HEK293 (cell line): Measurements from ENCODE around the gene PARD6B.

ENCODE experiments used
- CTCF ChIA-PET: fragments of 350-600 bp; formaldehyde crosslinking; extraction: SDS; loops from one replicate; lab custom pipeline; 2021; ENCODE audit warnings: antibody characterized with exemption; lab: Yijun Ruan, JAX
- POLR2A ChIA-PET: fragments of 300-600 bp; formaldehyde crosslinking; extraction: SDS; loops from one replicate; lab custom pipeline; 2020; ENCODE audit warnings: antibody characterized with exemption, inconsistent platforms; lab: Yijun Ruan, JAX
- H3K27ac ChIP-seq: fragments of 200-500 bp; sonication (Bioruptor generic); 2 replicates; pipeline ENCODE4 v1.5.1; 2014; ENCODE audit warnings: low read depth, low read length, control low read depth, inconsistent platforms; ENCODE audit errors: extremely low read depth
- H3K36me3 ChIP-seq, 2 experiments: fragments of 200-500 bp in 1 of 2; sonication (Bioruptor generic) in 1 of 2; 1 replicate in 1 of 2; 2 replicates in 1 of 2; pipeline ENCODE4 v1.5.1; 2014 to 2017; ENCODE audit warnings: inconsistent platforms in 2 of 2, low read length in 2 of 2; ENCODE audit not compliant: control insufficient read depth in 2 of 2, insufficient read depth in 1 of 2
- H3K4me1 ChIP-seq: fragments of 200-500 bp; sonication (Bioruptor generic); 2 replicates; pipeline ENCODE4 v1.5.1; 2014; ENCODE audit warnings: mild to moderate bottlenecking, low read length, inconsistent platforms; ENCODE audit not compliant: control insufficient read depth, insufficient read depth
- H3K4me3 ChIP-seq: 2 replicates; pipeline ENCODE4 v1.5.1; 2011; ENCODE audit warnings: low read depth, mild to moderate bottlenecking, control low read depth, low read length, moderate library complexity
- H3K9me3 ChIP-seq: fragments of 200-500 bp; sonication (Bioruptor generic); 2 replicates; pipeline ENCODE4 v1.5.1; 2014; ENCODE audit warnings: low read depth, low read length, inconsistent platforms; ENCODE audit not compliant: control insufficient read depth, insufficient read depth
- IKZF3 ChIP-seq: fragments of 450-650 bp; IDR thresholded peaks from 2 replicates; pipeline ENCODE4 v1.5.0; 2018; ENCODE audit warnings: missing biosample characterization, mild to moderate bottlenecking, missing genetic modification characterization, moderate library complexity
- SP7 ChIP-seq: fragments of 450-650 bp; formaldehyde crosslinking; IDR thresholded peaks from 2 replicates; pipeline ENCODE4 v1.5.1; 2016; ENCODE audit warnings: missing biosample characterization, missing genetic modification characterization
- ZBTB10 ChIP-seq: fragments of 450-650 bp; formaldehyde crosslinking; IDR thresholded peaks from 2 replicates; pipeline ENCODE4 v1.5.1; 2016; ENCODE audit warnings: missing biosample characterization, missing genetic modification characterization
- ZBTB17 ChIP-seq: fragments of 450-650 bp; formaldehyde crosslinking; IDR thresholded peaks from 2 replicates; pipeline ENCODE4 v1.5.1; 2016; ENCODE audit warnings: missing biosample characterization, missing genetic modification characterization
- ZFP3 ChIP-seq: fragments of 450-650 bp; formaldehyde crosslinking; IDR thresholded peaks from 2 replicates; pipeline ENCODE4 v1.5.1; 2016; ENCODE audit warnings: low read depth, missing biosample characterization, missing genetic modification characterization
- ZNF10 ChIP-seq: fragments of 450-650 bp; formaldehyde crosslinking; IDR thresholded peaks from 2 replicates; pipeline ENCODE4 v1.5.1; 2017; ENCODE audit warnings: missing biosample characterization, missing genetic modification characterization
- ZNF211 ChIP-seq: fragments of 450-650 bp; formaldehyde crosslinking; IDR thresholded peaks from 2 replicates; pipeline ENCODE4 v1.5.1; 2016; ENCODE audit warnings: low read depth, missing biosample characterization, missing genetic modification characterization
- ZNF214 ChIP-seq: fragments of 450-650 bp; formaldehyde crosslinking; IDR thresholded peaks from 2 replicates; pipeline ENCODE4 v1.5.1; 2017; ENCODE audit warnings: missing biosample characterization, mild to moderate bottlenecking, missing genetic modification characterization, borderline replicate concordance
- ZNF23 ChIP-seq: fragments of 450-650 bp; formaldehyde crosslinking; IDR thresholded peaks from 2 replicates; pipeline ENCODE4 v1.5.1; 2016; ENCODE audit warnings: missing biosample characterization, missing genetic modification characterization, borderline replicate concordance
- ZNF292 ChIP-seq: fragments of 450-650 bp; formaldehyde crosslinking; IDR thresholded peaks from 2 replicates; pipeline ENCODE4 v1.5.1; 2016; ENCODE audit warnings: low read depth, missing biosample characterization, missing genetic modification characterization, borderline replicate concordance
- ZNF302 ChIP-seq: fragments of 450-650 bp; formaldehyde crosslinking; IDR thresholded peaks from 2 replicates; pipeline ENCODE4 v1.5.1; 2016; ENCODE audit warnings: missing biosample characterization, missing genetic modification characterization, low read depth
- ZNF426 ChIP-seq: fragments of 450-650 bp; formaldehyde crosslinking; IDR thresholded peaks from 2 replicates; pipeline ENCODE4 v1.5.1; 2017; ENCODE audit warnings: missing biosample characterization, missing genetic modification characterization, mild to moderate bottlenecking, inconsistent platforms, moderate library complexity
- ZNF629 ChIP-seq: fragments of 450-650 bp; formaldehyde crosslinking; IDR thresholded peaks from 2 replicates; pipeline ENCODE4 v1.5.1; 2017; ENCODE audit warnings: missing biosample characterization, missing genetic modification characterization
- ZNF701 ChIP-seq: fragments of 450-650 bp; formaldehyde crosslinking; IDR thresholded peaks from 2 replicates; pipeline ENCODE4 v1.5.1; 2016; ENCODE audit warnings: missing biosample characterization, missing genetic modification characterization
- ZNF76 ChIP-seq: fragments of 450-650 bp; formaldehyde crosslinking; IDR thresholded peaks from 2 replicates; pipeline ENCODE4; 2016; ENCODE audit warnings: low read depth, missing biosample characterization, missing genetic modification characterization, borderline replicate concordance
- ZNF776 ChIP-seq: fragments of 450-650 bp; formaldehyde crosslinking; IDR thresholded peaks from 2 replicates; pipeline ENCODE4 v1.5.0; 2017; ENCODE audit warnings: missing biosample characterization, missing genetic modification characterization, borderline replicate concordance
- ZNF777 ChIP-seq: fragments of 450-650 bp; formaldehyde crosslinking; IDR thresholded peaks from 2 replicates; pipeline ENCODE4 v1.5.1; 2017; ENCODE audit warnings: missing biosample characterization, missing genetic modification characterization, borderline replicate concordance
- ZNF785 ChIP-seq: fragments of 450-650 bp; formaldehyde crosslinking; IDR thresholded peaks from 2 replicates; pipeline ENCODE4 v1.5.1; 2016; ENCODE audit warnings: missing biosample characterization, missing genetic modification characterization
- TF ChIP-seq, protein P1 (sequence below): fragments of 450-650 bp; formaldehyde crosslinking; IDR thresholded peaks from 2 replicates; pipeline ENCODE4 v1.5.1; 2016; ENCODE audit warnings: missing biosample characterization, missing genetic modification characterization
- TF ChIP-seq, protein P2 (sequence below): fragments of 450-650 bp; formaldehyde crosslinking; IDR thresholded peaks from 2 replicates; pipeline ENCODE4 v1.5.1; 2017; ENCODE audit warnings: missing biosample characterization, missing genetic modification characterization
- TF ChIP-seq, protein P3 (sequence below): fragments of 450-650 bp; formaldehyde crosslinking; IDR thresholded peaks from 2 replicates; pipeline ENCODE4 v1.5.1; 2016; ENCODE audit warnings: missing biosample characterization, missing genetic modification characterization

Gene PARD6B

DNA sequence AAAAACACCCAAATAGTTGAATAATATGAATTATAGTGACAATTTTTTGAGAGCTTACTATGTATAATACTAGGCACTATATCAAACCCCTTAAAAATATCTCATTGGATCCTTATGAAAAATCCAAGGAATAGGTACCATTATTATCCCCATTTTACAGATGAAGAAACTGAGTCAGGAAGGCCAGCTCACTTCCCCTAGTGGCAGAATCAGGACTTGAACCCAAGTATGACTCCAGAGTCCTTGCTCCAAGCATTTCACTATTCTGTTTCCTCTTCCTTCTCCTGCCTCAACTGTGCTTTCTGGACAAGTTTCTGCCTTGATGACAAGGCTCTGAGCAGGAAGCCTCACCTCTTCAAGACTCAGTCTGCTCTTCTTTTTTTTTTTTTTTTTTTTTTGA is 10.8 kb upstream of the PARD6B start (continued):
- TF ChIP-seq, protein P1, sequence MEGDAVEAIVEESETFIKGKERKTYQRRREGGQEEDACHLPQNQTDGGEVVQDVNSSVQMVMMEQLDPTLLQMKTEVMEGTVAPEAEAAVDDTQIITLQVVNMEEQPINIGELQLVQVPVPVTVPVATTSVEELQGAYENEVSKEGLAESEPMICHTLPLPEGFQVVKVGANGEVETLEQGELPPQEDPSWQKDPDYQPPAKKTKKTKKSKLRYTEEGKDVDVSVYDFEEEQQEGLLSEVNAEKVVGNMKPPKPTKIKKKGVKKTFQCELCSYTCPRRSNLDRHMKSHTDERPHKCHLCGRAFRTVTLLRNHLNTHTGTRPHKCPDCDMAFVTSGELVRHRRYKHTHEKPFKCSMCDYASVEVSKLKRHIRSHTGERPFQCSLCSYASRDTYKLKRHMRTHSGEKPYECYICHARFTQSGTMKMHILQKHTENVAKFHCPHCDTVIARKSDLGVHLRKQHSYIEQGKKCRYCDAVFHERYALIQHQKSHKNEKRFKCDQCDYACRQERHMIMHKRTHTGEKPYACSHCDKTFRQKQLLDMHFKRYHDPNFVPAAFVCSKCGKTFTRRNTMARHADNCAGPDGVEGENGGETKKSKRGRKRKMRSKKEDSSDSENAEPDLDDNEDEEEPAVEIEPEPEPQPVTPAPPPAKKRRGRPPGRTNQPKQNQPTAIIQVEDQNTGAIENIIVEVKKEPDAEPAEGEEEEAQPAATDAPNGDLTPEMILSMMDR = no peak
- TF ChIP-seq ZNF426 (no peak), ZFP3 (no peak), ZNF76 (no peak), ZNF629 (tag by site-specific recombination) (no peak), ZNF776 (no peak), ZNF10 (tag by site-specific recombination) (no peak)
- TF ChIP-seq, all 188 proteins: peak for 0

GRCh38 chr20:50721881-50722281 is 9.5 kb upstream of the PARD6B start:
- Histone ChIP-seq H3K4me3 (no peak overlapping the region), H3K4me1 (peaks cover 3% of the 10 kb centered on the region; the same call in 1 of the 2 replicates), H3K36me3 (no peaks in the 10 kb centered on the region), H3K27ac (no peak overlapping the region), H3K9me3 (no peaks in the 10 kb centered on the region)
- CTCF ChIA-PET = interaction anchor here (1.1 kb wide), 1 partner anchor 8 kb away, joined by 3 read pairs; no protein-coding TSS in a partner anchor
- peak; percentile 44; the same call in 1 of the 2 replicates for TF ChIP-seq ZBTB17 (tag by site-specific recombination)
- no peak for TF ChIP-seq ZBTB10 (tag by site-specific recombination)
- POLR2A ChIA-PET = no interaction called here

DNA sequence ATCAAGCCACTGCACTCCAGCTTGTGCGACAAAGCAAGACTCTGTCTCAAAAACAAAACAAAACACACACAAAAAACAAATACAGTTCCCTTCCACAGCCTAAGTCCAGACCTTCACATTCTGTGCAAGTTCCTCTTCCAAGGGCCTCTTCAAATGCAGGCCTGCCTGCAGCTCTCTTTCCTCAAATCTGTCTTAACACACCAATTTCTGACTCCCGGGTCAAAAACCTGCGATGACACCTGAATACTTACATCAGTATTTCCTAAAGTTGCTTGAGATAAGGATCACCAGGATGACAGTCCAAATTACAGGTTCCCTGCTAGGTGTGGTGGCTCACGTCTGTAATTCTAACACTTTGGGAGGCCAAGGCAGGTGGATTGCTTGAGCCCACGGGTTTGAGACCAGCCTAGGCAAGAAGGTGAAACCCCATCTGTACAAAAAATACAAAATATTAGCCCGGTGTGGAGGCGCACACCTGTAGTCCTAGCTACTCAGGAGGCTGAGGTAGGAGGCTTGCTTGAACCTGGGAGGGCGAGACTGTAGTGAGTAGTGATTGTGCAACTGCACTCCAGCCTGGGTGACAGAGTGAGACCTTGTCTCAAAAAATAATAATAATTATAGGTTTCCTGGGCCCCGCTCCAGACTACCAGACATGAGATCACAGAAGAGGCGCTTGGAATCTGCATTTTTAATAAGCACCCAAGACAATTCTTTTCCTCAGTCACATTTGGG is 8.8 kb upstream of the PARD6B start:
- H3K4me1 ChIP-seq = peaks cover 3% of the 10 kb centered on the region; the same call in 1 of the 2 replicates
- H3K27ac ChIP-seq = no peak overlapping the region
- no peaks in the 10 kb centered on the region for H3K9me3 ChIP-seq
- ChIA-PET POLR2A (no interaction called here), CTCF (interaction anchor here (0.6 to 1.4 kb wide), 4 partner anchors 9 to 671 kb away, joined by 3 to 6 read pairs (median 3); no protein-coding TSS in a partner anchor)
- no peaks in the 10 kb centered on the region for H3K36me3 ChIP-seq
- no peak overlapping the region for H3K4me3 ChIP-seq
- no peak for TF ChIP-seq ZNF211
- peak; percentile 25; the same call in 1 of the 2 replicates for TF ChIP-seq SP7

DNA sequence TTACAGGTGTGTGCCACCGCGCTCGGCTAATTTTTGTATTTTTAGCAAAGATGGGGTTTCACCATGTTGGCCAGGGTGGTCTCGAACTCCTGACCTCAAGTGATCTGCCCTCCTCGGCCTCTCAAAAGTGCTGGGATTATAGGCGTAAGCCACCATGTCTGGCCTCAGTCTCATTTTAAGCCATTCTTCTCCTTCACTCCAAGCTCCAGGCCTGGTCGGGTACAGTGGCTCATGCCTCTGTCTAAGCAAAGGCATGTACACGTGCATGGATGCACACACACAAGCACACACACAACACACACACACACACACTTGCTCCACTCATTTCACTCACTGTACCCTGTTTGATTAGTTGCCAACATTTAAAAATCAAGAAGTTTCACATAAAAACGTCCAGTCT is 7.7 kb upstream of the PARD6B start:
- no peaks in the 10 kb centered on the region for H3K36me3 ChIP-seq
- ChIA-PET POLR2A (no interaction called here), CTCF (interaction anchor here (0.6 to 1.4 kb wide), 5 partner anchors 23 to 98 kb away, joined by 3 to 6 read pairs (median 4); no protein-coding TSS in a partner anchor)
- peaks cover 2% of the 10 kb centered on the region; the same call in 1 of the 2 replicates for H3K4me1 ChIP-seq
- H3K27ac ChIP-seq = no peak overlapping the region
- no peak overlapping the region for H3K4me3 ChIP-seq
- H3K9me3 ChIP-seq = no peaks in the 10 kb centered on the region
- TF ChIP-seq ZNF23 = no peak
- no peak for TF ChIP-seq ZNF785
- TF ChIP-seq IKZF3 (tag by site-specific recombination) = no peak
- TF ChIP-seq, protein P2, sequence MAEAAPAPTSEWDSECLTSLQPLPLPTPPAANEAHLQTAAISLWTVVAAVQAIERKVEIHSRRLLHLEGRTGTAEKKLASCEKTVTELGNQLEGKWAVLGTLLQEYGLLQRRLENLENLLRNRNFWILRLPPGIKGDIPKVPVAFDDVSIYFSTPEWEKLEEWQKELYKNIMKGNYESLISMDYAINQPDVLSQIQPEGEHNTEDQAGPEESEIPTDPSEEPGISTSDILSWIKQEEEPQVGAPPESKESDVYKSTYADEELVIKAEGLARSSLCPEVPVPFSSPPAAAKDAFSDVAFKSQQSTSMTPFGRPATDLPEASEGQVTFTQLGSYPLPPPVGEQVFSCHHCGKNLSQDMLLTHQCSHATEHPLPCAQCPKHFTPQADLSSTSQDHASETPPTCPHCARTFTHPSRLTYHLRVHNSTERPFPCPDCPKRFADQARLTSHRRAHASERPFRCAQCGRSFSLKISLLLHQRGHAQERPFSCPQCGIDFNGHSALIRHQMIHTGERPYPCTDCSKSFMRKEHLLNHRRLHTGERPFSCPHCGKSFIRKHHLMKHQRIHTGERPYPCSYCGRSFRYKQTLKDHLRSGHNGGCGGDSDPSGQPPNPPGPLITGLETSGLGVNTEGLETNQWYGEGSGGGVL (tag by site-specific recombination) = no peak
- no peak for TF ChIP-seq ZNF777
- TF ChIP-seq ZNF302 (tag by site-specific recombination) = no peak
- TF ChIP-seq ZNF701 = no peak
- no peak for TF ChIP-seq ZNF292 (tag by site-specific recombination)
- no peak for TF ChIP-seq ZNF214 (tag by site-specific recombination)
- TF ChIP-seq, protein P3, sequence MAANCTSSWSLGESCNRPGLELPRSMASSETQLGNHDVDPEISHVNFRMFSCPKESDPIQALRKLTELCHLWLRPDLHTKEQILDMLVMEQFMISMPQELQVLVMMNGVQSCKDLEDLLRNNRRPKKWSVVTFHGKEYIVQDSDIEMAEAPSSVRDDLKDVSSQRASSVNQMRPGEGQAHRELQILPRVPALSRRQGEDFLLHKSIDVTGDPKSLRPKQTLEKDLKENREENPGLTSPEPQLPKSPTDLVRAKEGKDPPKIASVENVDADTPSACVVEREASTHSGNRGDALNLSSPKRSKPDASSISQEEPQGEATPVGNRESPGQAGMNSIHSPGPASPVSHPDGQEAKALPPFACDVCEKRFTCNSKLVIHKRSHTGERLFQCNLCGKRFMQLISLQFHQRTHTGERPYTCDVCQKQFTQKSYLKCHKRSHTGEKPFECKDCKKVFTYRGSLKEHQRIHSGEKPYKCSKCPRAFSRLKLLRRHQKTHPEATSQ = no peak
